Measurements from ENCODE around the gene KIR2DL1. TPM values are rescaled to one million over a fixed set of nuclear protein-coding genes. Genes with fewer than 3 reads are reported as not detected.
"Not testable (repeated sequence)": the region's sequence is repeated elsewhere in the genome, so short reads cannot be mapped to it uniquely, and the experiment has no call there.

Gene KIR2DL1
- not detected for total RNA-seq
- under 1 TPM in 1 of 3 donors, not detected in 2; 0.06 TPM for polyA plus RNA-seq

DNA sequence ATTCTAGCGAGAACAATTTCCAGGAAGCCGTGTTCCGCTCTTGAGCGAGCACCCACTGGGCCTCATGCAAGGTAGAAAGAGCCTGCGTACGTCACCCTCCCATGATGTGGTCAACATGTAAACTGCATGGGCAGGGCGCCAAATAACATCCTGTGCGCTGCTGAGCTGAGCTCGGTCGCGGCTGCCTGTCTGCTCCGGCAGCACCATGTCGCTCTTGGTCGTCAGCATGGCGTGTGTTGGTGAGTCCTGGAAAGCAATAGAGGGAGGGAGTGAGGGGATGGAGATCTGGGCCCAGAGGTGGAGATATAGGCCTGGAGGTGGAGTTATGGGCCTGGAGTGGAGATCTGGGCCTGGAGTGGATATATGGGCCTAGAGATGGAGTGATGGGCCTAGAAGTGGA is at the start of gene KIR2DL1:
TSS of gene KIR2DL1 (plus strand) at position 148 of the 400 bp plus-strand sequence. CDS start at position 206, 58 bp downstream.
- H3K27me3 ChIP-seq; H3K4me1 ChIP-seq; DNase-seq; H3K27ac ChIP-seq; H3K4me3 ChIP-seq; H3K9me3 ChIP-seq; H3K36me3 ChIP-seq; intact Hi-C loops (cut with DNase I): not testable (repeated sequence)
- 92 to 93% methylated on average over 15 of the region's 15 CpGs for whole genome bisulfite sequencing, 2 donors

DNA sequence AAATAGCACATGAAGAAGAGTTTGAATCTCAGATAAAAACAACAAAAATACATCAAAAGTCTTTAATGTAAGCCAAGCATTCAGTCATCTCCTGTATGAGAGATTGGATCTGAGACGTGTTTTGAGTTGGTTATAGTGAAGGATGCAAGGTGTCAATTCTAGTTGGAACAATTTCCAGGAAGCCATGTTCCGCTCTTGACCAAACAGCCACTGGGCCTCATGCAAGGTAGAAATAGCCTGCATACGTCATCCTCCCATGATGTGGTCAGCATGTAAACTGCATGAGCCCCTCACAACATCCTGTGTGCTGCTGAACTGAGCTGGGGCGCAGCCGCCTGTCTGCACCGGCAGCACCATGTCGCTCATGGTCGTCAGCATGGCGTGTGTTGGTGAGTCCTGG is 45.5 kb upstream of the KIR2DL1 start, which contains the start of gene KIR3DL3:
TSS of gene KIR3DL3 (plus strand) at position 301 of the 400 bp plus-strand sequence. CDS start at position 356, 55 bp downstream.
- TF ChIP-seq, protein P1, sequence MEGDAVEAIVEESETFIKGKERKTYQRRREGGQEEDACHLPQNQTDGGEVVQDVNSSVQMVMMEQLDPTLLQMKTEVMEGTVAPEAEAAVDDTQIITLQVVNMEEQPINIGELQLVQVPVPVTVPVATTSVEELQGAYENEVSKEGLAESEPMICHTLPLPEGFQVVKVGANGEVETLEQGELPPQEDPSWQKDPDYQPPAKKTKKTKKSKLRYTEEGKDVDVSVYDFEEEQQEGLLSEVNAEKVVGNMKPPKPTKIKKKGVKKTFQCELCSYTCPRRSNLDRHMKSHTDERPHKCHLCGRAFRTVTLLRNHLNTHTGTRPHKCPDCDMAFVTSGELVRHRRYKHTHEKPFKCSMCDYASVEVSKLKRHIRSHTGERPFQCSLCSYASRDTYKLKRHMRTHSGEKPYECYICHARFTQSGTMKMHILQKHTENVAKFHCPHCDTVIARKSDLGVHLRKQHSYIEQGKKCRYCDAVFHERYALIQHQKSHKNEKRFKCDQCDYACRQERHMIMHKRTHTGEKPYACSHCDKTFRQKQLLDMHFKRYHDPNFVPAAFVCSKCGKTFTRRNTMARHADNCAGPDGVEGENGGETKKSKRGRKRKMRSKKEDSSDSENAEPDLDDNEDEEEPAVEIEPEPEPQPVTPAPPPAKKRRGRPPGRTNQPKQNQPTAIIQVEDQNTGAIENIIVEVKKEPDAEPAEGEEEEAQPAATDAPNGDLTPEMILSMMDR (IDR thresholded peaks at IDR 0.05) = no peak
- TF ChIP-seq POLR2A (IDR thresholded peaks at IDR 0.05) = no peak
- no peak for TF ChIP-seq EP300 (IDR thresholded peaks at IDR 0.05)
- TF ChIP-seq POLR2AphosphoS5 (IDR thresholded peaks at IDR 0.05) = no peak
- intact Hi-C loops (cut with DNase I) = no loop called here
- no peaks in the 10 kb centered on the region for H3K36me3 ChIP-seq
- no peak within 1 kb of the TSS for H3K27ac ChIP-seq
- 89 to 90% methylated on average over 9 of the region's 9 CpGs for WGBS, 2 donors
- no peak within 1 kb of the TSS for H3K4me3 ChIP-seq
- H3K4me1 ChIP-seq = no peaks in the 10 kb centered on the region
- no peak for DNase-seq
- H3K9me3 ChIP-seq = peaks cover 0 to 9% (median 4%) of the 10 kb centered on the region in 4 donors
- H3K27me3 ChIP-seq = no peaks in the 10 kb centered on the region

DNA sequence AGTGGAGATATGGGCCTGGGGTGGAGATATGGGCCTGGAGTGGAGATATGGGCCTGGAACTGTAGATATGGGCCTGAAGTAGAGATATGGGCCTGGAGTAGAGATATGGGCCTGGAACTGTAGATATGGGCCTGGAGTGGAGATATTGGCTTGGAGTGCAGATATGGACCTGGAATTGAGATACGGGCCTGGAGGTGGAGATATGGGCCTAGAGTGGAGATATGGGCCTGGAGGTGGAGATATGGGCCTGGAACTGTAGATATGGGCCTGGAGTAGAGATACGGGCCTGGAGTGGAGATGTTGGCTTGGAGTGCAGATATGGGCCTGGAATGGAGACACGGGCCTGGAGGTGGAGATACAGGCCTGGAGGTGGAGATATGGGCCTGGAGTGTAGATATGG is 44.9 kb upstream of the KIR2DL1 start:
- TF ChIP-seq POLR2AphosphoS5 (IDR thresholded peaks at IDR 0.05) = no peak
- TF ChIP-seq, protein P1 (IDR thresholded peaks at IDR 0.05) = no peak
- TF ChIP-seq EP300 (IDR thresholded peaks at IDR 0.05) = no peak
- TF ChIP-seq POLR2A (IDR thresholded peaks at IDR 0.05) = no peak
- Histone ChIP-seq H3K4me1 (no peaks in the 10 kb centered on the region), H3K9me3 (peaks cover 0 to 6% (median 4%) of the 10 kb centered on the region in 4 donors), H3K27me3 (no peaks in the 10 kb centered on the region), H3K27ac (no peak overlapping the region), H3K36me3 (no peaks in the 10 kb centered on the region), H3K4me3 (no peak overlapping the region)
- DNase-seq = no peak
- intact Hi-C loops (cut with DNase I) = no loop called here
- 68 to 72% methylated on average over 3 of the region's 3 CpGs for WGBS, 2 donors

- no peak for DNase-seq
- Histone ChIP-seq H3K9me3 (peaks cover 0 to 5% (median 4%) of the 10 kb centered on the region in 4 donors), H3K27me3 (no peaks in the 10 kb centered on the region), H3K27ac (no peak overlapping the region), H3K4me1 (no peaks in the 10 kb centered on the region), H3K36me3 (no peaks in the 10 kb centered on the region), H3K4me3 (no peak overlapping the region)
- TF ChIP-seq EP300 (IDR thresholded peaks at IDR 0.05) (no peak), POLR2A (IDR thresholded peaks at IDR 0.05) (no peak), POLR2AphosphoS5 (IDR thresholded peaks at IDR 0.05) (no peak)
- TF ChIP-seq, protein P1 (IDR thresholded peaks at IDR 0.05) = no peak
- intact Hi-C loops (cut with DNase I) = no loop called here
- WGBS, 2 donors = 85 to 86% methylated on average over 7 of the region's 7 CpGs
Observed at GRCh38 chr19:54725321-54725720, 44.3 kb upstream of the KIR2DL1 start.

DNA sequence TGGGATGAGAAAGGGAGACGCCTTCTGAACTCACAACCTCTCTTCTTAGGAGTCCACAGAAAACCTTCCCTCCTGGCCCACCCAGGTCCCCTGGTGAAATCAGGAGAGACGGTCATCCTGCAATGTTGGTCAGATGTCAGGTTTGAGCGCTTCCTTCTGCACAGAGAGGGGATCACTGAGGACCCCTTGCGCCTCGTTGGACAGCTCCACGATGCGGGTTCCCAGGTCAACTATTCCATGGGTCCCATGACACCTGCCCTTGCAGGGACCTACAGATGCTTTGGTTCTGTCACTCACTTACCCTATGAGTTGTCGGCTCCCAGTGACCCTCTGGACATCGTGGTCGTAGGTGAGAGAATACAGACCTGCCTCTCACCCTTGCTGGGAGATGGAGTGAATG is 42.0 kb upstream of the KIR2DL1 start:
- intact Hi-C loops (cut with DNase I) = no loop called here
- TF ChIP-seq POLR2AphosphoS5 (IDR thresholded peaks at IDR 0.05) (no peak), POLR2A (IDR thresholded peaks at IDR 0.05) (no peak), EP300 (IDR thresholded peaks at IDR 0.05) (no peak)
- TF ChIP-seq, protein P1 (IDR thresholded peaks at IDR 0.05) = no peak
- WGBS, 2 donors = 75 to 81% methylated on average over 10 of the region's 10 CpGs
- Histone ChIP-seq H3K4me3 (no peak overlapping the region), H3K36me3 (no peaks in the 10 kb centered on the region), H3K4me1 (no peaks in the 10 kb centered on the region), H3K9me3 (no peaks in the 10 kb centered on the region), H3K27me3 (no peaks in the 10 kb centered on the region), H3K27ac (no peak overlapping the region)
- DNase-seq = no peak
